Suprapubic skin (tissue), 4 donors: Measurements from ENCODE around the gene PACRG. TPM values are rescaled to one million over a fixed set of nuclear protein-coding genes. Genes with fewer than 3 reads are reported as not detected.

Experiments used
- DNase-seq, 2 donors: peaks; one replicate each; pipeline ENCODE4 v3.0.0-alpha.2; 2019; ENCODE audit warnings: low spot score in 2 of 2
- H3K27ac ChIP-seq: fragments of 200-600 bp; sonication (generic); one replicate; pipeline ENCODE4 v1.5.1; 2019
- H3K27me3 ChIP-seq: fragments of 200-600 bp; sonication (generic); one replicate; pipeline ENCODE4 v1.5.1; 2019
- H3K36me3 ChIP-seq: fragments of 200-600 bp; sonication (generic); one replicate; pipeline ENCODE4 v1.5.1; 2019
- H3K4me1 ChIP-seq: fragments of 200-600 bp; sonication (generic); one replicate; pipeline ENCODE4 v1.5.1; 2019
- H3K4me3 ChIP-seq: fragments of 200-600 bp; sonication (generic); one replicate; pipeline ENCODE4 v1.5.1; 2019; ENCODE audit warnings: mild to moderate bottlenecking
- H3K9me3 ChIP-seq: fragments of 200-600 bp; sonication (generic); one replicate; pipeline ENCODE4 v1.5.1; 2019
- CTCF ChIP-seq, 2 donors: fragments of 200-600 bp in 1 of 2; fragments of 450-650 bp in 1 of 2; sonication (generic) in 1 of 2; IDR thresholded peaks; one replicate each; pipeline ENCODE4 v1.5.1; 2016 to 2019; ENCODE audit warnings: antibody characterized with exemption in 2 of 2, mild to moderate bottlenecking in 1 of 2, moderate library complexity in 1 of 2
- EP300 ChIP-seq: sonication (generic); formaldehyde crosslinking; IDR thresholded peaks from one replicate; pipeline ENCODE4 v1.6.1; 2017; ENCODE audit warnings: antibody characterized with exemption
- POLR2A ChIP-seq, 2 donors: fragments of 450-650 bp; IDR thresholded peaks; one replicate each; pipeline ENCODE4 v1.6.1; 2017; ENCODE audit warnings: antibody characterized with exemption in 2 of 2, mild to moderate bottlenecking in 2 of 2, moderate library complexity in 2 of 2
- POLR2AphosphoS5 ChIP-seq, 3 donors: sonication (generic); formaldehyde crosslinking; IDR thresholded peaks; one replicate each; pipeline ENCODE4 v1.6.1; 2017; ENCODE audit warnings: antibody characterized with exemption in 3 of 3
- WGBS: methylation state at CpG from one replicate; pipeline ENCODE4 v1.1.5; 2018; 5-methylcytosine and 5-hydroxymethylcytosine counted together
- total RNA-seq, 4 donors: library from RNA; depleted of rRNA; stranded (reverse); fragments of >200 nt; gene quantifications; one replicate each; pipeline ENCODE4 v1.1.0, GENCODE V29; 2016

Gene PACRG
- total RNA-seq, 4 donors from 2014 or later = 1.1 to 2.3 (median 2.0) TPM

GRCh38 chr6:162904069-162904663 is 176.4 kb downstream of the PACRG start:
- H3K9me3 ChIP-seq = no peaks in the 10 kb centered on the region
- H3K27me3 ChIP-seq = no peaks in the 10 kb centered on the region
- WGBS = 96% methylated on average over 9 of the region's 9 CpGs
- H3K4me1 ChIP-seq = no peaks in the 10 kb centered on the region
- no peak overlapping the region for H3K27ac ChIP-seq
- TF ChIP-seq POLR2AphosphoS5 (IDR thresholded peaks at IDR 0.05) (no peak), EP300 (no peak), CTCF (IDR thresholded peaks at IDR 0.05) (no peak), POLR2A (IDR thresholded peaks at IDR 0.05) (no peak)
- no peak overlapping the region for H3K4me3 ChIP-seq
- no peaks in the 10 kb centered on the region for H3K36me3 ChIP-seq
- DNase-seq = no peak

GRCh38 chr6:162906479-162906878 is 178.7 kb downstream of the PACRG start:
- H3K27ac ChIP-seq = no peak overlapping the region
- DNase-seq = no peak
- no peaks in the 10 kb centered on the region for H3K36me3 ChIP-seq
- TF ChIP-seq EP300 (no peak), POLR2A (IDR thresholded peaks at IDR 0.05) (no peak), POLR2AphosphoS5 (IDR thresholded peaks at IDR 0.05) (no peak), CTCF (IDR thresholded peaks at IDR 0.05) (no peak)
- 78% methylated on average over 6 of the region's 6 CpGs for WGBS
- no peak overlapping the region for H3K4me3 ChIP-seq
- H3K4me1 ChIP-seq = no peaks in the 10 kb centered on the region
- no peaks in the 10 kb centered on the region for H3K27me3 ChIP-seq
- H3K9me3 ChIP-seq = no peaks in the 10 kb centered on the region

- no peak overlapping the region for H3K27ac ChIP-seq
- H3K4me3 ChIP-seq = no peak overlapping the region
- no peak for DNase-seq
- no peaks in the 10 kb centered on the region for H3K27me3 ChIP-seq
- H3K4me1 ChIP-seq = no peaks in the 10 kb centered on the region
- WGBS = 80% methylated on average over 2 of the region's 2 CpGs
- no peak for TF ChIP-seq EP300
- no peak for TF ChIP-seq CTCF (IDR thresholded peaks at IDR 0.05)
- no peak for TF ChIP-seq POLR2A (IDR thresholded peaks at IDR 0.05)
- TF ChIP-seq POLR2AphosphoS5 (IDR thresholded peaks at IDR 0.05) = no peak
- no peaks in the 10 kb centered on the region for H3K36me3 ChIP-seq
- H3K9me3 ChIP-seq = no peaks in the 10 kb centered on the region
Observed at GRCh38 chr6:162907876-162908481, 180.2 kb downstream of the PACRG start.

GRCh38 chr6:162913206-162913605 is 185.4 kb downstream of the PACRG start:
- H3K4me3 ChIP-seq = no peak overlapping the region
- DNase-seq = no peak
- H3K27ac ChIP-seq = no peak overlapping the region
- TF ChIP-seq POLR2AphosphoS5 (IDR thresholded peaks at IDR 0.05) (no peak), EP300 (no peak), POLR2A (IDR thresholded peaks at IDR 0.05) (no peak), CTCF (IDR thresholded peaks at IDR 0.05) (no peak)
- H3K36me3 ChIP-seq = no peaks in the 10 kb centered on the region
- 93% methylated on average over 5 of the region's 5 CpGs for WGBS
- H3K27me3 ChIP-seq = no peaks in the 10 kb centered on the region
- no peaks in the 10 kb centered on the region for H3K4me1 ChIP-seq
- H3K9me3 ChIP-seq = no peaks in the 10 kb centered on the region

- Histone ChIP-seq H3K9me3 (no peaks in the 10 kb centered on the region), H3K4me1 (no peaks in the 10 kb centered on the region), H3K4me3 (no peak overlapping the region), H3K27ac (no peak overlapping the region), H3K27me3 (no peaks in the 10 kb centered on the region), H3K36me3 (no peaks in the 10 kb centered on the region)
- DNase-seq = no peak
- WGBS = 78% methylated on average over 1 of the region's 1 CpG
- TF ChIP-seq CTCF (IDR thresholded peaks at IDR 0.05) (no peak), POLR2A (IDR thresholded peaks at IDR 0.05) (no peak), POLR2AphosphoS5 (IDR thresholded peaks at IDR 0.05) (no peak), EP300 (no peak)
Observed at GRCh38 chr6:162917506-162917905, 189.7 kb downstream of the PACRG start.
